SKM-1 (cell line): ENCODE data around the gene FLG2.
"Not testable (repeated sequence)": the region's sequence is repeated elsewhere in the genome, so short reads cannot be mapped to it uniquely, and the experiment has no call there.

ENCODE experiments used
- DNase-seq: peaks from one replicate; lab custom pipeline; 2025; ENCODE audit not compliant: unreplicated experiment; lab: John Stamatoyannopoulos, UW

FLG2 gene

DNA sequence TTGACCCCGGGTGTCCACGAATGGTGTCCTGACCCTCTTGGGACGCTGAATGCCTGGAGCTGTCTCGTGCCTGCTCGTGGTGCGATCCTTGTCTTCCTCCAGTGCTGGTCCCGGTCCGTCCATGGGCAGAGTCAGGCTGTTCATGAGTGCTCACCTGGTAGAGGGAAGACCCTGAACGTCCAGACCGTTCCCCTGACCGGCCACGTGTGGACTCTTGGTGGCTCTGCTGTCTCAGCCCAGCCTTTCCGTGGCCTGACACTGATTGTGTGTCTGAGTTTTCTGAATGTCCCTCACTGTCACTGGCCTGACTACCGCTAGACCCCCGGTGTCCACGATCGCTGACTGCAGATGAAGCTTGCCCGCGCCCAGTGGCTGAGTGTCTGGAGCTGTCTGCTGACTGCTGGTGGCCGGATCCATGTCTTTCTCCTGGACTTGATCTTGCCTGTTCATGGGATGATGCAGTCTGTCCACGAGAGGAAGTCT, 46.4 kb downstream of the FLG2 start:
- no peak for DNase-seq

DNA sequence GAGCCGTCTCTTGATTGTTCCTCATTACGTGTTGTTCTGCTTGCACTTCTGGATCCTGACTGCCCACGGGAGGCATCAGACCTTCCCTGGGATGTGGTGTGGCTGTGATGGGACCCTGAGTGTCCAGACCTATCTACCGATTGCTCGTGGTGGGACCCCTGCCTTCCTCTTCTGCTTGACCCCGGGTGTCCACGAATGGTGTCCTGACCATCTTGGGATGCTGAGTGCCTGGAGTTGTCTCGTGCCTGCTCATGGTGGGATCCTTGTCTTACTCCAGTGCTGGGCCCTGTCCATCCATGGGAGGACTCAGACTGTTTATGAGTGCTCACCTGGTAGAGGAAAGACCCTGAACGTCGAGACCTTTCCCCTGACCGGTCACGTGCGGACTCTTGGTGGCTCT, 47.6 kb downstream of the FLG2 start:
- DNase-seq, result not testable (repeated sequence)

DNA sequence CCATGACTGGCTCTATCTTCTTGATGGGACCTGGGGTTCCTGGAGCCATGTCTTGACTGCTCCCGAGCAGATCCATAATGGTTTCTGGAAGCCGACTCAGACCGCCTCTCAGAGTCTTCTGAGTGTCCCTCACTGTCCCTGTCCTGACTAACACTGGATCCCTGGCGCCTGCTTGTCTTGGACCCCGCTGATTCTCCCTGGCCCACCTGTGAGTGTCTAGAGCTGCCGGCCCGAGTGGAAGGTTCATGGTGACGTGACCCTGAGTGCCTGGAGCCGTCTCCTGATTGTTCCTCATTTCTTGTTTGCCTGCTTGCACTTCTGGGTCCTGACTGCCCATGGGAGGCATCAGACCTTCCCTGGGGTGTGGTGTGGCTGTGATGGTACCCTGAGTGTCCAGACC, 49.9 kb downstream of the FLG2 start:
- DNase-seq, result no peak

DNA sequence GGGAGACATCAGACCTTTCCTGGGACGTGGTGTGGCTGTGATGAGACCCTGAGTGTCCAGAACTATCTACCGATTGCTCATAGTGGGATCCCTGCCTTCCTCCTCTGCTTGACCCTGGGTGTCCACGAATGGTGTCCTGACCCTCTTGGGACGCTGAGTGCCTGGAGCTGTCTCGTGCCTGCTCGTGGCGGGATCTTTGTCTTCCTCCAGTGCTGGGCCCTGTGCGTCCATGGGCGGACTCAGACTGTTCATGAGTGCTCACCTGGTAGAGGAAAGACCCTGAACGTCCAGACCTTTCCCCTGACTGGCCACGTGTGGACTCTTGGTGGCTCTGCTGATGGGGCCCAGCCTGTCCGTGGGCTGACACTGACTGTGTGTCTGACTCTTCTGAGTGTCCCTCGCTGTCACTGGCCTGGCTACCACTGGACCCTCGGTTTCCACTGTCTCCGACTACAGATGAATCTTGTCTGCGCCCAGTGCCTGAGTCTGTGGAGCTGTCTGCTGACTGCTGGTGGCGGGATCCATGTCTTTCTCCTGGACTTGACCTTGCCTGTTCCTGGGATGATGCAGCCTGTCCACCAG, 50.4 kb downstream of the FLG2 start:
- not testable (repeated sequence) for DNase-seq

DNA sequence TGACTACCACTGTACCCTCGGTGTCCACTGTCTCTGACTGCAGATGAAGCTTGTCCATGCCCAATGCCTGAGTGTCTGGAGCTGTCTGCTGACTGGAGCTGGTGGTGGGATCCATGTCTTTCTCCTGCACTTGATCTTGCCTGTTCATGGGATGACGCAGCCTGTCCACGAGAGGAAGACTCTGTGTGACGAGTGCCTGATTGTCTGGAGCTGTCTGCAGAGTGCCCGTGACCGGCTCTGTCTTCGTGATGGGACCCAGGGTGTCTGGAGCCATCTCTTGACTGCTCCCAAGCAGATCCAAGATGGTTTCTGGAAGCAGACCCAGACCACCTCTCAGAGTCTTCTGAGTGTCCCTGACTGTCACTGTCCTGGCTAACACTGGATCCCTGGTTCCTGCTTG, 51.0 kb downstream of the FLG2 start:
- DNase-seq, result not testable (repeated sequence)

DNA sequence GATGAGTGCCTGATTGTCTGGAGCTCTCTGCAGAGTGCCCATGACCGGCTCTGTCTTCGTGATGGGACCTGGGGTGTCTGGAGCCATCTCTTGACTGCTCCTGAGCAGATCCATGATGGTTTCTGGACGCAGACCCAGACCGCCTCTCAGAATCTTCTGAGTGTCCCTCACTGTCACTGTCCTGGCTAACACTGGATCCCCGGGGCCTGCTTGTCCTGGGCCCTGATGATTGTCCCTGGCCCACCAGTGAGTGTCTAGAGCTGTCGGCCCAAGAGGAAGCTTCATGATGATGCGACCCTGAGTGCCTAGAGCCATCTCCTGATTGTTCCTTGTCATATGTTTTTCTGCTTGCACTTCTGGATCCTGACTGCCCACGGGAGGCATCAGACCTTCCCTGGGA, 51.8 kb downstream of the FLG2 start:
- not testable (repeated sequence) for DNase-seq

DNA sequence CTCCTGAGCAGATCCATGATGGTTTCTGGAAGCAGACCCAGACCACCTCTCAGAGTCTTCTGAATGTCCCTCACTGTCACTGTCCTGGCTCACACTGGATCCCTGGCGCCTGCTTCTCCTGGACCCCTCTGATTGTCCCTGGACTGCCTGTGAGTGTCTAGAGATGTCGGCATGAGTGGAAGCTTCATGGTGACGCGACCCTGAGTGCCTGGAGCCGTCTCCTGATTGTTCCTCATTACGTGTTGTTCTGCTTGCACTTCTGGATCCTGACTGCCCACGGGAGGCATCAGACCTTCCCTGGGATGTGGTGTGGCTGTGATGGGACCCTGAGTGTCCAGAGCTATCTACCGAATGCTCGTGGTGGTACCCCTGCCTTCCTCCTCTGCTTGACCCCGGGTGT, 53.7 kb downstream of the FLG2 start:
- DNase-seq, result not testable (repeated sequence)

DNA sequence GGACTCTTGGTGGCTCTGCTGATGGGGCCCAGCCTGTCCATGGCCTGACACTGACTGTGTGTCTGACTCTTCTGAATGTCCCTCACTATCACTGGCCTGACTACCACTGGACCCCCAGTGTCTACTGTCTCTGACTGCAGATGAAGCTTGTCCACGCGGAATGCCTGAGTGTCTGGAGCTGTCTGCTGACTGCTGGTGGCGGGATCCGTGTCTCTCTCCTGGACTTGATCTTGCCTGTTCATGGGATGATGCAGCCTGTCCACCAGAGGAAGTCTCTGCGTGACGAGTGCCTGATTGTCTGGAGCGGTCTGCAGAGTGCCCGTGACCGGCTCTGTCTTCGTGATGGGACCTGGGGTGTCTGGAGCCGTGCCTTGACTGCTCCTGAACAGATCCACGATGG, 55.0 kb downstream of the FLG2 start:
- DNase-seq, result not testable (repeated sequence)

DNA sequence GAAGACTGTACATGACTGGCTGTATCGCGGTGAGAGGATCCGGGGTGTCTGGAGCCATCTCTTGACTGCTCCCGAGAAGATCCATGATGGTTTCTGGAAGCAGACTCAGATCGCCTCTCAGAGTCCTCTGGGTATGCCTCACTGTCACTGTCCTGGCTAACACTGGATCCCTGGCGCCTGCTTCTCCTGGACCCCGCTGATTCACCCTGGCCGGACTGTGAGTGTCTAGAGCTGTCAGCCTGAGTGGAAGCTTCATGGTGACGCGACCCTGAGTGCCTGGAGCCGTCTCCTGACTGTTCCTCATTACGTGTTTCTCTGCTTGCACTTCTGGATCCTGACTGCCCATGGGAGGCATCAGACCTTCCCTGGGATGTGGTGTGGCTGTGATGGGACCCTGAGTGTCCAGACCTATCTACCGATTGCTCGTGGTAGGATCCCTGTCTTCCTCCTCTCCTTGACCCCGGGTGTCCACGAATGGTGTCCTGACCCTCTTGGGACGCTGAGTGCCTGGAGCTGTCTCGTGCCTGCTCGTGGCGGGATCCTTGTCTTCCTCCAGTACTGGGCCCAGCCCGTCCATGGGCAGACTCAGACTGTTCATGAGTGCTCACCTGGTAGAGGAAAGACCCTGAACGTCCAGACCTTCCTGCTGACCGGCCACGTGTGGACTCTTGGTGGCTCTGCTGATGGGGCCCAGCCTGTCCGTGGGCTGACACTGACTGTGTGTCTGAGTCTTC, 56.5 kb downstream of the FLG2 start:
- DNase-seq, result not testable (repeated sequence)
